ENCODE measurements around the gene CORO7.
"Not testable (repeated sequence)": the region's sequence is repeated elsewhere in the genome, so short reads cannot be mapped to it uniquely, and the experiment has no call there.

Gene CORO7

GRCh38 chr16:4345836-4346781 is 70.3 kb downstream of the CORO7 start:
- H3K9me3 ChIP-seq (replicated peaks in 1 of 11) = no peaks in the 10 kb centered on the region
- peak overlapping the region in 1 of 11 experiments; percentile 3; a peak in 1 of 22 replicates for H3K27ac ChIP-seq
- no peak overlapping the region for H3K4me2 ChIP-seq
- H3K4me1 ChIP-seq = peaks cover 15 to 54% (median 35%) of the 10 kb centered on the region in 10 experiments
- no peak for TF ChIP-seq Cebpa-rat (IDR thresholded peaks at IDR 0.05)
- no peak overlapping the region for H3K4me3 ChIP-seq
- H3K36me3 ChIP-seq = peaks cover 14 to 73% (median 52%) of the 10 kb centered on the region in 11 experiments; a peak in 20 of 22 replicates
- H4K20me1 ChIP-seq = peaks cover 20 to 92% (median 83%) of the 10 kb centered on the region in 11 experiments; a peak in 21 of 22 replicates
- H3K9ac ChIP-seq = no peak overlapping the region
- no peaks in the 10 kb centered on the region for H3K27me3 ChIP-seq

- peaks cover 20 to 96% (median 92%) of the 10 kb centered on the region in 11 experiments; a peak in 21 of 22 replicates for H4K20me1 ChIP-seq
These were observed 71.2 kb downstream of the CORO7 start for GRCh38 chr16:4344983-4345835.

DNA sequence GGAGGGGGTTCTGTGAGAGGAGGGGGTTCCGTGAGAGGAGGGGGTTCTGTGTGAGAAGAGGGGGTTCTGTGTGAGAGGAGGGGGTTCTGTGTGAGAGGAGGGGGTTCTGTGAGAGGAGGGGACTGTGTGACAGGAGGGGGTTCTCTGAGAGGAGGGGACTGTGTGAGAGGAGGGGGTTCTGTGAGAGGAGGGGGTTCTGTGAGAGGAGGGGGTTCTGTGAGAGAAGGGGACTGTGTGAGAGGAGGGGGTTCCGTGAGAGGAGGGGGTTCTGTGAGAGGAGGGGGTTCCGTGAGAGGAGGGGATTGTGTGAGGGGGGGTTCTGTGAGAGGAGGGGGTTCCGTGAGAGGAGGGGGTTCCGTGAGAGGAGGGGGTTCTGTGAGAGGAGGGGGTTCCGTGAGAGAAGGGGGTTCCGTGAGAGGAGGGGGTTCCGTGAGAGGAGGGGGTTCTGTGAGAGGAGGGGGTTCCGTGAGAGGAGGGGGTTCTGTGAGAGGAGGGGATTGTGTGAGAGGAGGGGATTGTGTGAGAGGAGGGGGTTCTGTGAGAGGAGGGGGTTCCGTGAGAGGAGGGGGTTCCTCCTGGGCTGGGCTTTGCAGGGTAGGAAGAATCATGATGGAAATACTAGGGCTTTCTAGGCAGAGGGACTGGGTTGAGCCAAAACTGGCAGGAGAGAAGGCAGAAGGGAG is 72.0 kb downstream of the CORO7 start:
- peaks cover 29 to 86% (median 66%) of the 10 kb centered on the region in 11 experiments; a peak in 21 of 22 replicates for H3K36me3 ChIP-seq
- H3K27ac ChIP-seq = not testable (repeated sequence)
- peaks cover 20 to 96% (median 94%) of the 10 kb centered on the region in 11 experiments; a peak in 21 of 22 replicates for H4K20me1 ChIP-seq

More at GRCh38 chr16:4344983-4345835, 71.2 kb downstream of the CORO7 start:
- no peak overlapping the region for H3K9ac ChIP-seq
- no peak for TF ChIP-seq Cebpa-rat (IDR thresholded peaks at IDR 0.05)
- H3K27ac ChIP-seq = 0 out of 22 replicates have a peak overlapping the region, but pooled peaks of 1 of the 11 experiments have one; percentile 3
- H3K36me3 ChIP-seq = peaks cover 23 to 82% (median 61%) of the 10 kb centered on the region in 11 experiments; a peak in 21 of 22 replicates
- no peaks in the 10 kb centered on the region for H3K27me3 ChIP-seq
- no peaks in the 10 kb centered on the region for H3K9me3 ChIP-seq (replicated peaks in 1 of 11)
- no peak overlapping the region for H3K4me2 ChIP-seq
- no peak overlapping the region for H3K4me3 ChIP-seq
- H3K4me1 ChIP-seq = peaks cover 20 to 58% (median 41%) of the 10 kb centered on the region in 10 experiments

DNA sequence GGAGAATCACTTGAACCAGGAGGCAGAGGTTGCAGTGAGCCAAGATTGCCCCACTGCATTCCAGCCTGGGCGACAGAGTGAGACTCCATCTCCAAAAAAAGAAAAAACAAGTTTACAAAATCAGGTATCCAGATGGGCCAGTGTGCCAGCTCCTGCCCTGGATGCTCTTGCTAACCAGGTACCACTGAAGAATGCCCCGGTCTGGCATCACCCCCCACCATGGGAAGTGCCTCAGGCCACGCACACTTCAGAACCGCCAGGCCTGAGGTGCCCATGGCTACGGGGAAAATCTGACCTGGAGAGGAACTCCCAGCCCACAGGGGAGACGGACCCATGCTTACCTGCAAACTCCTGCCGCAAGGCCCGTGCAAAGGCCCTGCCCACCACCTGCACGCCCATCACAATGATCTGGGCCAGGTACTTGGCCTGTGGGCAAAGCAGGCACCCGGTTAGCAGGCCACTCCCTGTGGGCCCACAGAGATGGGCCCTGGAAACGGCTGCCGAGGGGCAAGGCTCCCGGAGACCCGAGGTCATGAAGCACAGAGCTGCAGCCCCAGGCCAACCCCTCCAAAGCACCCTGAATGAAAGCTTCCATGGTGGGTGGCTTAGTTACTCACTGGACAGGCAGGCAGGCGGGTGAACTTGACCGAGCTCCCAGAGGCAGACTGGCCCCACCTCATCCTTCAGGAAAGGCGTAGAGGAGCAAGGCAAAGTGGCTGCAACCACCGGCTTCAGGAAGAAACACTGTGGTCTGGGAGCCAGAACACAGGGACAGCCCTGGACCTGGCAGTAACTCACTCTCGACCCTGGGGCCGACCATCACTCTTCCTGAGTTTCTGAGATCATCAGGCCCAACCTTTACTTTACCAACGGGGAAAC is 73.3 kb downstream of the CORO7 start:
- Histone ChIP-seq H3K4me1 (peaks cover 14 to 42% (median 34%) of the 10 kb centered on the region in 10 experiments), H3K9ac (0 out of 22 replicates have a peak overlapping the region, but pooled peaks of 1 of the 11 experiments have one; percentile 6), H3K4me3 (no peak overlapping the region), H3K27ac (no peak overlapping the region; a peak in 1 of 22 replicates), H3K9me3 (replicated peaks in 1 of 11) (no peaks in the 10 kb centered on the region), H3K4me2 (no peak overlapping the region), H3K27me3 (no peaks in the 10 kb centered on the region), H4K20me1 (peaks cover 18 to 96% (median 93%) of the 10 kb centered on the region in 11 experiments; a peak in 21 of 22 replicates), H3K36me3 (peaks cover 40 to 86% (median 70%) of the 10 kb centered on the region in 11 experiments; a peak in 21 of 22 replicates)
- TF ChIP-seq Cebpa-rat (IDR thresholded peaks at IDR 0.05) = no peak

More for the DNA sequence above, 72.0 kb downstream of the CORO7 start:
- H3K9me3 ChIP-seq (replicated peaks in 1 of 11); H3K27me3 ChIP-seq; H3K4me2 ChIP-seq; H3K9ac ChIP-seq; H3K4me3 ChIP-seq: not testable (repeated sequence)
- peaks cover 19 to 54% (median 39%) of the 10 kb centered on the region in 10 experiments for H3K4me1 ChIP-seq

DNA sequence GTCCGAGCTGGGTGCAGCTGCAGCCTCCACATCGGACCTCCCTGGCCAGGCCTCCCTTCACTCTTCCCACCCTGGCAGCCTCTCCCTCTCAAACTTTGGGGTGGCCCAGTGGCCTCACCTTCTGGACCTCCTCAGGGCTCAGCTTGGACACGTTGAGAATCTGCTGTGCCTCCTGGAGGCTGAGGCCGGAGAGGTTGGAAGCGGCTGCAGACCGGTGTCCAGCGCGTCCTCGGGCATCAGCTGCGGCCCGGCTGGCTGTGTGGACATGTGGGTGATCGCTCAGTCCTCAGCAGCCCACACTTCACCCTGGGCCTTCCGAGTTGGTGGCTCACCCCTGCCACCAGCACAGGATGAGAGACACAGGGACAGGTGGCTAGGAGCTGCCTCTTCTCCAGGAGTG is 75.1 kb downstream of the CORO7 start:
- Histone ChIP-seq H3K9me3 (replicated peaks in 1 of 11) (no peaks in the 10 kb centered on the region), H4K20me1 (peaks cover 8 to 93% (median 89%) of the 10 kb centered on the region in 11 experiments; a peak in 21 of 22 replicates), H3K27ac (0 out of 22 replicates have a peak overlapping the region, but pooled peaks of 1 of the 11 experiments have one; percentile 3), H3K4me2 (peak overlapping the region in 3 of 11 experiments; percentile 1 to 53 (median 22); a peak in 3 of 22 replicates), H3K4me3 (no peak overlapping the region), H3K36me3 (peaks cover 56 to 84% (median 72%) of the 10 kb centered on the region in 11 experiments), H3K4me1 (peaks cover 0 to 30% (median 18%) of the 10 kb centered on the region in 10 experiments; a peak in 15 of 20 replicates), H3K27me3 (no peaks in the 10 kb centered on the region), H3K9ac (peak overlapping the region in 8 of 11 experiments; percentile 32 to 54 (median 38); a peak in 7 of 22 replicates)
- TF ChIP-seq Cebpa-rat (IDR thresholded peaks at IDR 0.05) = no peak

GRCh38 chr16:4340443-4340842 is 76.0 kb downstream of the CORO7 start:
- Histone ChIP-seq H3K27me3 (no peaks in the 10 kb centered on the region), H3K4me2 (peak overlapping the region in 8 of 11 experiments; percentile 4 to 53 (median 30); a peak in 7 of 22 replicates), H3K9ac (peak overlapping the region in 9 of 11 experiments; percentile 30 to 54 (median 37); a peak in 13 of 22 replicates), H3K27ac (peak overlapping the region in 1 of 11 experiments; percentile 31; a peak in 2 of 22 replicates), H3K9me3 (replicated peaks in 1 of 11) (no peaks in the 10 kb centered on the region), H3K4me1 (peaks cover 0 to 31% (median 17%) of the 10 kb centered on the region in 10 experiments; a peak in 13 of 20 replicates), H3K4me3 (no peak overlapping the region), H4K20me1 (peaks cover 0 to 93% (median 89%) of the 10 kb centered on the region in 11 experiments; a peak in 21 of 22 replicates), H3K36me3 (peaks cover 64 to 86% (median 74%) of the 10 kb centered on the region in 11 experiments)
- no peak for TF ChIP-seq Cebpa-rat (IDR thresholded peaks at IDR 0.05)

- Histone ChIP-seq H3K27me3 (no peaks in the 10 kb centered on the region), H3K9ac (peak overlapping the region in 9 of 11 experiments; percentile 30 to 56 (median 39); a peak in 13 of 22 replicates), H4K20me1 (peaks cover 0 to 93% (median 88%) of the 10 kb centered on the region in 11 experiments; a peak in 21 of 22 replicates), H3K9me3 (replicated peaks in 1 of 11) (no peaks in the 10 kb centered on the region), H3K4me1 (peaks cover 0 to 36% (median 17%) of the 10 kb centered on the region in 10 experiments; a peak in 13 of 20 replicates), H3K27ac (peak overlapping the region in 3 of 11 experiments; percentile 13 to 31 (median 30); a peak in 3 of 22 replicates), H3K4me3 (no peak overlapping the region), H3K36me3 (peaks cover 69 to 86% (median 78%) of the 10 kb centered on the region in 11 experiments), H3K4me2 (peak overlapping the region in 5 of 11 experiments; percentile 28 to 53 (median 42); a peak in 6 of 22 replicates)
- TF ChIP-seq Cebpa-rat (IDR thresholded peaks at IDR 0.05) = no peak
These were observed 76.5 kb downstream of the CORO7 start for GRCh38 chr16:4339909-4340308.

All from BLaER1 treated with 17β-estradiol and CSF1 and Interleukin-3, amounts not matched to agents 10 nM and 100 nM (cell line).